ENCODE measurements around the gene GSTA1.

- no peak for TF ChIP-seq POLR2A (IDR thresholded peaks at IDR 0.05)
- no peak for TF ChIP-seq CTCF (IDR thresholded peaks at IDR 0.05)
Measured at GRCh38 chr6:52821842-52822241, 18.2 kb upstream of the GSTA1 start.

Measured in body of pancreas (tissue), 4 donors.